ENCODE measurements around the gene JAKMIP2.
A peak's percentile ranks its signal among the peaks of the same experiment; 100 is the strongest.

Gene JAKMIP2

DNA sequence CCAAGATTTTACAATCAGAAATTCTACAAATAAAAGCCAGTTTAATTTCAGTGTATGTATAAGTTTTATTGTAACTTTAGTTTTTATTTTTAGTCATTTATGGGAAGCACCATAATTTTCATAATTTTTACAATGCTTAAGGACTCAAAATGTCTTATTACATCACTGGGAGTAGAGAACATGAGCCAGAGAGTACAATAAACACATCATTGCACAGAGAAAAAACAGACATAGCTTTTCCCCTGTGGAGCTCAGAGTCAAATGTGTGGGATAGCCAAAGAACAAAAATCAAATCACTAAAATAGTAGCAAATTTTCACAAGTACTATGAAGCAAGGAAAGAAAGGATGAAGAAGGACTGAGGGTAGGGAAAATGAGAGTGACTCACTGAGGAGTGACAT, 5.5 kb upstream of the JAKMIP2 start:
- no peak for DNase-seq (ENCODE audit: low read depth)

DNA sequence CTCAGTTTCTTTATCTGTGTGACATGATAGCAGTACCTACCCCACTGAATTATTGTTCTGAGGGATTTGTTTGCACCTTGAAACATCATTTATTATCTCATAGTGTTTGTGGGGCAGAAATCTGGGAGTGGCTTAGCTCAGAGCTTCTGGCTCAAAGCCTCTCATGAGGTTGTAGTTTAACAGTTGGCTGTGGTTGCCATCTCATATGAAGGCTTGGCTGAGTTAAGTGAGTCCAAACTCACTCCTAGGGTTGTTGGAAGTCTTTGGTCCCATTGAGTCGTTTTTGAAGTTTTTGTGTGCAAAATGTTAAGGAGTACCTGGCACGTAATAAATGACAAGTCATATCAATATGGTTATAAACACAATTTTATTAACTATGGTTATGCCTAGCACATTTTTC, 3.6 kb upstream of the JAKMIP2 start:
- DNase-seq (ENCODE audit: low read depth): no peak

DNA sequence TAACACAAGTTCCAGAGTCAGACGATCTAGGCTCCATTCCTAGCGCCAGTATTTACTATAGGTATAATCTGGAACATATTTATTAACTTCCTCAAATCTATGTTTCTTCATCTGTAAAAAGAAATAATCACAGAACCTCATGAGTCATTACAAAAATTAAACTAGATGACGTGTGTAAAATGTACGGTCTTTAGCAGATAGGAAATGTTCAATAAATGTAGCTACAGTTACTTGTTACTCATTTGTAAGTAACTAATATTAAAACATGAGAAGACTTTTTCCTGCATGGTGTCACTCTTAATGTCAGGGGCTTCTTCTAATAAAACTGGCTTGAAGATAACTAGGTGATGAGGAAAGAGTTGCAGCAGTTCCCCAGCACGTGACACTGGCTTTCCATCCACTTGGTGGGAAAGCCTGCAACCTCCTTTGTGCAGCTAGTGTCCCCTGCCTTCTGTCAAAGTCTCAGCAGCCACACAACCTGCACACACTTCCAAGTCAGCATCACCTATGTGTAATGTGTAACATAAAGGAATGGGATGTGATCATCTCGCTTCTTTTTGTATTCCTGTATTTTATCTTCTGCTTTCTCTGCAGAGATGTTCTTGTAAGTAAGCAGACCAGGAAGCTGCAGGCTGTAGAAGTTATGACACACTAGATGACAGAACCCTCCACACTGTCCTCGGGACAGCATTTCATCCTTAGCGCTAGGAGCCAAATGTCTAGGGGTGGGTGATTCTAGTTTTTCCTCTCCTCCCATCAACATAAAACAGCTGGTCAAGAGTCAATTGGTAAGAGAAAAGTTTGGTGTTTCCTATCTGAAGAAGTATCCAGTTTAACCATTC, 1.8 kb upstream of the JAKMIP2 start:
- DNase-seq (ENCODE audit: low read depth): no peak

GRCh38 chr5:147780924-147781573, 1.5 kb downstream of the JAKMIP2 start:
- DNase-seq (ENCODE audit: low read depth): no peak

DNA sequence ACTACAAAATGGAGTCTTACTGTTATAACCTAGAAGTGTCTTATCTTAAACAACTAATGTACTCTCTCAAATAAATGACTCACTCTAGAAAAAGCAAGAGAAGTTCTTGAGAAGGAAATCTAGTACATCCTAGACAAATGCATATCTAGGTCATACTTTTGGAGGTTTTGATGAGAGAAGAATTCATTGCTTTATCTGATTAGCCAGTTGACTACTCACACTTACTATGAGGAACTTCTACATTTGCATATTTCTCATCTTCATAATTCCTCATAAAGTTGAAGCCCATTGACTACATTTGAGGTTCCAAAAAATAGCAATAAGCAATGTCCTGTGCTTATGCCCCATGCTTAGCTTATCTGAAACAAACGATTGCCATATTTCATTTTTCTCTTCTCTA, 2.8 kb downstream of the JAKMIP2 start:
- no peak for DNase-seq (ENCODE audit: low read depth)

DNA sequence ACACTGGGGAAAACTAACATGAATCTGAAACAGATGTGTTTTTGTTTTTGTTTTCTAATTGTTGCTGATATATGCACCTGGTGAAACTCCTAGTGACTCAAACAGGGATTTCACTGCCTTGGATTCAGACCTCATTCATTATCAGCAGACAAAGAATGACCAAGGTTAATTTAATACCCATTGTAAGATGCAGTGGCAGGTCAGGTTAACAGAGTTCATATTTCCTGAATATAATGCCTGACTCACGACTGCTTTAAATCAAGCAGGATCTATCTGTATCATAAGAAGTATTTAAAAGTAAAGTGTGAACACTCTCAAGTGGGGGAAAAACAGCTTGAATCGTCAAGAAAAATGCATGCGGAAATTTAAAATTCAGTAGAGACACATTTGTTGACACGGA, 5.5 kb downstream of the JAKMIP2 start:
- DNase-seq (ENCODE audit: low read depth): no peak

GRCh38 chr5:147773587-147773986, 8.9 kb downstream of the JAKMIP2 start:
- no peak for DNase-seq (ENCODE audit: low read depth)

- no peak for DNase-seq (ENCODE audit: low read depth)
These were observed 9.4 kb downstream of the JAKMIP2 start for GRCh38 chr5:147773139-147773538.

DNA sequence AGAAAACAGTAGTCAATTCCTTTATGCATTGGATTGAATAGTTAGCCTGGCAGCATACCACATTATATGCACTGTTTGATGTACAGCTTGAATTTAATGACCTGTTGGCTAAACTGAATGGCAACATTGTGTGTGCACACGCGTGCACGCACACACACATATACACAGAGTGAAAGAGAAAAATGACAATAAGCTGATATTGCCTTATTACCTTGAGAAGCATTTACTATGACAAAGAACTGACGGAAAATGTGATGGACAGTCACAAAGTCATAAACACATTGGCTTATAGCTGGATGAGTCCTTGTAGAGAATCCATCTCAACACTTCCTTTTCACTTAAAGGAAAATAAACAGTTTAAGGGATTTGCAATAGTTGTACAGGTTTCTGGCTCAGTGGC, 15.5 kb downstream of the JAKMIP2 start:
- DNase-seq (ENCODE audit: low read depth): no peak

- peak; percentile 34 for DNase-seq (ENCODE audit: low read depth)
These were observed 18.6 kb downstream of the JAKMIP2 start for GRCh38 chr5:147763791-147764525.

GRCh38 chr5:147760086-147760875, 22.2 kb downstream of the JAKMIP2 start:
- no peak for DNase-seq (ENCODE audit: low read depth)

GRCh38 chr5:147759441-147759840, 23.1 kb downstream of the JAKMIP2 start:
- DNase-seq (ENCODE audit: low read depth): no peak

DNA sequence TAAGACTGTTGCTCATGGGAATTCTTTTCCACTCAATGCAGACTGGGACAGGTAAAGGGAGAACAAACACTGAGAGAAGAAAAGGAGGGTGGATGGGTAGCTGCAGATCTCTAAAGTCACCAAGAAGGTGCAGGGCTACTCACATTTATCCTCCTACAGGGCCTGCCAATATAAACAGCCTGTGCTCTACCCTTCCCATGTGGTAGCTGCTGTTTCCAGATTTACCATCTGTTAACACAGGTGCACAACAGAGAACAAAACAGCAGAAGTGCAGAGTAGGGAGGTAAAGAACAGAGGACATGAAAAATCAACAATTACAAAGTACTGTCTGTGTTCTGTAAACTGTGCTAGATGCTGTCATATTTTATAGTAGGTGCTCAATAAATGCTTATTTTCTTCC, 26.0 kb downstream of the JAKMIP2 start:
- no peak for DNase-seq (ENCODE audit: low read depth)

DNA sequence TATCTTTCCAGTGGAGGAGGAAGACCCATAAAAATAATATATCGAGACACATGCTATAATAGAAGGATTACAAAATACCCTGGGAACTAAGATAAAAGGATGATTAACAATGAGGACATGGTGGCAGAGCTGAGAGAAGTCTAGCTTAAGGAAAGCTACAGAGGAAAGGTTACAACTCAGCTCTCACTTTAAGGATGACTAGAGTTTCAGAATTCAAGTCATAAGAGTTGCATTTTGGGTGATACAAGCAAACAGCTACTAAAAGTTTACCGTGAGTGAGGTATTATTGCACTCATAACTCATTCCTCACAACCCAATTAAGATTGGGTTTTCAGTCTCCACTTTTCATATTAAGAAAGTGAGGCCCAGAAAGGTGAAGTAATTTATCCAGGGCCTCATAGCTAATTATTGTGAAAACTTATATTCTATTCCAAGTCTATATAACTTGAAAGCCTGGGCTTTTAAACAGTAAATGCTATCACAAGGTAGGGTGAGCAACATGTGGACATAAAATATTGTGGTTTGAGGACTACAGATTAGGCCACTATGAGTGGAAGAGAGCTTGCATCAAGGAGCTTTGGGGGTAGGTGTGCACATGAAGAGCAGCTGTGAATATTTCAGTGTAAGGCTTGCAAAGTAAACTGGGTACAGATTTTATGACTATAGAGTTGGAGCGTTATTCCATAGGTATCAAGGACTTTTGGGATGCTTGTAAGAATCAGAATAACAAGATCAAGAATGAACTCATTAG, 28.0 kb downstream of the JAKMIP2 start:
- DNase-seq (ENCODE audit: low read depth): no peak

DNA sequence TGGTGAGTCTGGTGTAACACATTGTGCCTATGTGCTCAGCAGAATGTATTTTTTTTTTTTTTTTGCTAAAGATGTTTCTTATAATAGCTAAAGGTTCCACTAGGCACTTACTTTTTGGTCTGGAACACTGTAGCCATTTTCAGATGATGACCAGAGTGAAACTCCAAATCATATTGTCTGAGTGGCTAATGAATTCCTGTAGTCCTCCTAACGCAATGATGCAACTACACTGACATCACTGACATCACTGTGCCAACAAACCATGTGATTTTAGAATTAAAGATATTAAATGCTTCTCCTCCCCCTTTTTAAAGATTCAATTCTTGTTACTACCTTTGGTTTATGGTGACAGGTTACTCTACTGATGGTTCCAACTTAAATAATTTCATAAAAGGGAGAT, 28.8 kb downstream of the JAKMIP2 start:
- DNase-seq (ENCODE audit: low read depth): no peak

DNA sequence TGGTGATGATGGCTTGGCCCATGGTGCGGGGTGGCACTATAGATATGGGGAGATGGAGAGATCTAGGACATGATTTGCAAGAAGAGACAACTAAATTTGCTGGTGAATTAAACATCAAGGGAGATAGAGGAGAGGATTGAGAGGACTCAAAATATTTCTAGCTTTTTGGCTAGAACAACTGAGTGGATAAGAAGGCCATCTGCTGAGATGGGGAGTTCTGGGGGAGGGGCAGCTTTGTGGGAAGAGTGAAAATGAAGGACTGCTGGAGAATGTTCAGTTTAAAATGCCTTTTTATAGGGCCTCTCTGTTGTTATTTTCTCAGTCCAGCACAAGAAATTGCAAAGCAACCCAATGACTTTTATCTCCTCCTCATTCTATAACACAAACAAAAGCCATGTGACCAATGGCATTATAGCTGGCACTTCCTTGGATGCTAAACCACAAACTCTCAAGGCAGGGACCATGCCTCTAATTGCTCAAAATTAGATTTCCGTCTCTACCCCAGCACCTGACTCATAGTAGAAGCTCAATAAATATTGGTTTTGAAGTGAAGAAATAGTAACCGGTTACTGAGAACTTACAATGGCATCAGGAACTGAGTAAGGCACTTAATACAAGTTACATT, 29.8 kb downstream of the JAKMIP2 start:
- no peak for DNase-seq (ENCODE audit: low read depth)

DNA sequence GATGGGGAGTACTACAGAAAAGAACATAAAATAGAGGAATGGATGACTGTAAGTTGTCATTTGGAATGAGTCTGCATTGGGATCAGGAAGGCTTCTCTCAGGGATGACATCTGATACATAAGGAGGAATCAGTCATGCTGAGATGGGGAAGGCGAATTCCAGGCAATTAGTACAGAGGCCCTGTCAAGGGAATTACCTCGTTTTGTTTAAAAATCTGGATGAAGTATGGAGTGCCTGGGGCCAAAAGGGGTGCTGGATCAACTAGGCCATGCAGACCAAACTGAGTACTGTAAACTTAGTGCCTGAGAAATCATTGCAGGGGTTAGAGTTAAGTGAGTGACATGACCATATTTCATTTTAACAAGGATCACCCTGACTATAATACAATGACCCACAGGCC, 30.5 kb downstream of the JAKMIP2 start:
- DNase-seq (ENCODE audit: low read depth): no peak

- no peak for DNase-seq (ENCODE audit: low read depth)
These were observed 31.2 kb downstream of the JAKMIP2 start for GRCh38 chr5:147751156-147751830.

DNA sequence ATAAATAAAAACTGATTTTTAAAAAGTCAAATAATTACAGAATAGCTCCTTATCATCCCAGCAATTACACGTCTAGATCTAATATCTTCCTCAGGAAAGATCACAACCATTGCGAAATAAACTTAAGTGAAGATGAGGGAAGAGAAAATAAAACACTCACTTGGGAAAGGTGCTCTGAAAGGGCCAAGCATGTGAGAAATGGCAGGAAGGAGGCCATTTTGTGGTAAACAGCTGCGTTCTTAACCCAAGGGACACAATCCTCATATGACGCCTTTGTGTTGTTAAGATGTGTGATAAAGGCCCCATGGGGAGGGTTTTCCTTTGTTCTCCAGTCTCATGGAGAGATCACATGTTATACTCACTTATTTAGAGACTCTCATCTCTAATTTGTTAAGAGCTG, 32.5 kb downstream of the JAKMIP2 start:
- no peak for DNase-seq (ENCODE audit: low read depth)

GRCh38 chr5:147748590-147748989, 33.9 kb downstream of the JAKMIP2 start:
- DNase-seq (ENCODE audit: low read depth): no peak
